Measurements from ENCODE around the gene DPM2.

Gene DPM2

DNA sequence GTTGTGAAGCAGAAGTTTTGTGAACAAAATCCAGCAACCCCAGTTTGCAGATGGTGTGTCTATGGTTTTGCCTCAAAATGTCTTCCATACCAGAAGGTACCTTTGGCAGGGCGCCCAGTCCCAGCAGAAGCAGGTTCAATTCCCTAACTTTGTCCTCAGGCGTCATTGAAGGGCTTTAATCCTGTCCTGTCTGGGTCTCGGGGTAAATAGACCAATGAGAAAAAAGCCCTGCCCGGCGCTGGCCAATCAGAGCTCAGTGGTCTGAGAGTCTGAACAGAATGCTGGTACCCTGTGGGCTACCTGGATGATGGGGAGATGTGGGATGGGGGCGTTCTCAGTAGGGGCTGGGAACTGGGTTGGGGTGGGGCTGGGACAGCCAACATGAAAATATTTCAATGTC lies 14.6 kb downstream of the DPM2 start:
- Histone ChIP-seq H3K4me3 (ENCODE audit: low read depth, low read length) (no peak overlapping the region), H3K4me2 (ENCODE audit: low read length) (no peak overlapping the region), H3K4ac (ENCODE audit: low read depth, low read length) (no peak overlapping the region), H3K79me2 (ENCODE audit: control insufficient read depth, insufficient read depth, low read length, poor library complexity) (no peaks in the 10 kb centered on the region), H3K79me1 (ENCODE audit: low read length) (peaks cover 5% of the 10 kb centered on the region), H3K18ac (ENCODE audit: low read length) (no peak overlapping the region), H2BK12ac (ENCODE audit: low read length) (no peak overlapping the region), H3K36me3 (ENCODE audit: control insufficient read depth in 1 of 2, insufficient read depth in 2 of 2, low read length in 2 of 2) (no peaks in the 10 kb centered on the region), H3K27me3 (ENCODE audit: insufficient read depth, low read length) (peaks cover 10% of the 10 kb centered on the region), H2BK120ac (ENCODE audit: insufficient read depth, low read length, poor library complexity) (no peak overlapping the region), H3K27ac (ENCODE audit: low read depth, low read length) (no peak overlapping the region), H3K4me1 (ENCODE audit: control insufficient read depth in 1 of 2, insufficient read depth in 2 of 2, low read length in 2 of 2) (peaks cover 13 to 18% of the 10 kb centered on the region in 2 experiments), H4K91ac (ENCODE audit: low read depth, low read length) (no peak overlapping the region), H3K9ac (ENCODE audit: low read length) (no peak overlapping the region), H3K9me3 (ENCODE audit: insufficient read depth, low read depth, low read length) (peaks cover 2% of the 10 kb centered on the region), H3K14ac (ENCODE audit: low read length) (no peak overlapping the region), H3K23ac (ENCODE audit: low read length) (no peak overlapping the region), H4K8ac (ENCODE audit: low read depth, low read length) (no peak overlapping the region), H2AFZ (ENCODE audit: insufficient read depth, low read length, poor library complexity) (no peak overlapping the region), H2AK5ac (ENCODE audit: low read length) (no peak overlapping the region), H2BK5ac (ENCODE audit: low read depth, low read length, poor library complexity) (no peak overlapping the region), H4K12ac (ENCODE audit: low read depth, low read length) (no peak overlapping the region)
- WGBS (ENCODE audit: extremely low coverage, insufficient coverage, insufficient read length), result no CpG with 5 or more reads among the region's 6 CpGs
- peak; percentile 98 to 99 for DNase-seq

DNA sequence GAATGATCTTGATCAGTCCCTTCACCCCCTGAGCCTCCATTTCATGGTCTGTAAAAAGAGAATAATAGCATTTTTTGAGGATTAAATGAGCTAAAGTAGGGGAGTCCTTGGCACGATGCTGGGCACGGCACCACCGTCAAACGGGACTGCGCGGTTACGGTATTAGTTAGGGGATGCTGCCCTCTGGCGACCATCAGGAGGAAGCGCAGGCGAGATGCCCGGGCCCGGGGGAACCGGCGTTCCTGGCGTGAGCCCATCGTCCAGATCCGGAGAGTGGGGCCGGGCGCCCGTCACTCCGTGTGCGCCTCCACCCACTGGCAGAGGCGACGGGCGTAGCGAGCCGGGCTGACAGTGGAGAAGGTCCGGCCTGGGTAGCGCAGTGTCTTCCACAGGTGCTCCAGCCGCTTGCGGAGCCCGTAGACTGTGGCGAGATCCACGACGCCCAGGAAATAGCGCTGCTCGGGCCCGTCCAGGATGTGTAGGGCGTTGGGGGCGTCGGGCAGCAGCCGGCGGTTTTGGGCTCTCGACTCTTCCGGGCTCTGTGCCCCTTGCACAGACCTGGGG lies 16.0 kb downstream of the DPM2 start:
- H2AFZ ChIP-seq (ENCODE audit: insufficient read depth, low read length, poor library complexity), result no peak overlapping the region
- H3K79me2 ChIP-seq (ENCODE audit: control insufficient read depth, insufficient read depth, low read length, poor library complexity), result no peaks in the 10 kb centered on the region
- H3K4me1 ChIP-seq (ENCODE audit: control insufficient read depth in 1 of 2, insufficient read depth in 2 of 2, low read length in 2 of 2), result peaks cover 9 to 11% of the 10 kb centered on the region in 2 experiments
- no peak overlapping the region for H4K91ac ChIP-seq (ENCODE audit: low read depth, low read length)
- no CpG with 5 or more reads among the region's 45 CpGs for WGBS (ENCODE audit: extremely low coverage, insufficient coverage, insufficient read length)
- H3K9ac ChIP-seq (ENCODE audit: low read length), result no peak overlapping the region
- no peak overlapping the region for H3K14ac ChIP-seq (ENCODE audit: low read length)
- H2BK12ac ChIP-seq (ENCODE audit: low read length), result no peak overlapping the region
- no peaks in the 10 kb centered on the region for H3K36me3 ChIP-seq (ENCODE audit: control insufficient read depth in 1 of 2, insufficient read depth in 2 of 2, low read length in 2 of 2)
- no peak overlapping the region for H2AK5ac ChIP-seq (ENCODE audit: low read length)
- H2BK5ac ChIP-seq (ENCODE audit: low read depth, low read length, poor library complexity), result no peak overlapping the region
- no peak overlapping the region for H3K23ac ChIP-seq (ENCODE audit: low read length)
- H3K79me1 ChIP-seq (ENCODE audit: low read length), result peaks cover 3% of the 10 kb centered on the region
- H3K27ac ChIP-seq (ENCODE audit: low read depth, low read length), result no peak overlapping the region
- H3K27me3 ChIP-seq (ENCODE audit: insufficient read depth, low read length), result peaks cover 1% of the 10 kb centered on the region
- peaks cover 2% of the 10 kb centered on the region for H3K9me3 ChIP-seq (ENCODE audit: insufficient read depth, low read depth, low read length)
- no peak overlapping the region for H4K12ac ChIP-seq (ENCODE audit: low read depth, low read length)
- no peak overlapping the region for H4K8ac ChIP-seq (ENCODE audit: low read depth, low read length)
- no peak overlapping the region for H2BK120ac ChIP-seq (ENCODE audit: insufficient read depth, low read length, poor library complexity)
- no peak overlapping the region for H3K4me2 ChIP-seq (ENCODE audit: low read length)
- peak; percentile 43 to 76 for DNase-seq
- no peak overlapping the region for H3K4me3 ChIP-seq (ENCODE audit: low read depth, low read length)
- H3K18ac ChIP-seq (ENCODE audit: low read length), result no peak overlapping the region
- H3K4ac ChIP-seq (ENCODE audit: low read depth, low read length), result no peak overlapping the region

DNA sequence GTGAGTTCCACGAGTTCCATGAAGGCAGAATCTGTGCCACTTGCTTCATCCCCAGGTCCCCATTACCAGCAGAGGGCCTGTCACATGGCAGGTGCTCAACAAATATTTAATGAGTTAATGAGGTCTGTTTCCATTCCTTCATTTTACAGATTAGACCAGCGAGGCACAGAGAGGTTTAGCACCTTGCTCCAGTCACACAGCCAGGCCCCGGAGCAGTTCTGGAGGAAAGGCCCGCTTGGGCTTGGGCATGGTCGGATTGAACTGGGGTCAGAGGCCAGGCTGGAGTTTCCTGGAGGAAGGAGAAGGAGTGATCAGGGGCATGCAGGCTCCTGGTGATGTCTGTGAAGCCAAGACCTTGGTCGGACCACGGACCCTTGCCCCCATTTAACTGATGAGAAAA lies 16.9 kb downstream of the DPM2 start:
- no peak overlapping the region for H2AFZ ChIP-seq (ENCODE audit: insufficient read depth, low read length, poor library complexity)
- DNase-seq, result no peak
- H3K9me3 ChIP-seq (ENCODE audit: insufficient read depth, low read depth, low read length), result peaks cover 2% of the 10 kb centered on the region
- no peak overlapping the region for H3K4ac ChIP-seq (ENCODE audit: low read depth, low read length)
- H4K8ac ChIP-seq (ENCODE audit: low read depth, low read length), result no peak overlapping the region
- H2AK5ac ChIP-seq (ENCODE audit: low read length), result no peak overlapping the region
- peaks cover 5% of the 10 kb centered on the region for H3K79me1 ChIP-seq (ENCODE audit: low read length)
- no peak overlapping the region for H2BK120ac ChIP-seq (ENCODE audit: insufficient read depth, low read length, poor library complexity)
- H4K91ac ChIP-seq (ENCODE audit: low read depth, low read length), result peak overlapping the region; percentile 17
- no CpG with 5 or more reads among the region's 7 CpGs for WGBS (ENCODE audit: extremely low coverage, insufficient coverage, insufficient read length)
- no peak overlapping the region for H4K12ac ChIP-seq (ENCODE audit: low read depth, low read length)
- H3K9ac ChIP-seq (ENCODE audit: low read length), result no peak overlapping the region
- H2BK5ac ChIP-seq (ENCODE audit: low read depth, low read length, poor library complexity), result no peak overlapping the region
- H3K23ac ChIP-seq (ENCODE audit: low read length), result no peak overlapping the region
- no peaks in the 10 kb centered on the region for H3K79me2 ChIP-seq (ENCODE audit: control insufficient read depth, insufficient read depth, low read length, poor library complexity)
- no peak overlapping the region for H3K4me3 ChIP-seq (ENCODE audit: low read depth, low read length)
- H3K27me3 ChIP-seq (ENCODE audit: insufficient read depth, low read length), result no peaks in the 10 kb centered on the region
- no peak overlapping the region for H3K27ac ChIP-seq (ENCODE audit: low read depth, low read length)
- H3K36me3 ChIP-seq (ENCODE audit: control insufficient read depth in 1 of 2, insufficient read depth in 2 of 2, low read length in 2 of 2), result no peaks in the 10 kb centered on the region
- no peak overlapping the region for H3K4me2 ChIP-seq (ENCODE audit: low read length)
- H3K4me1 ChIP-seq (ENCODE audit: control insufficient read depth in 1 of 2, insufficient read depth in 2 of 2, low read length in 2 of 2), result peaks cover 11% of the 10 kb centered on the region in 2 experiments
- H3K18ac ChIP-seq (ENCODE audit: low read length), result no peak overlapping the region
- no peak overlapping the region for H2BK12ac ChIP-seq (ENCODE audit: low read length)
- no peak overlapping the region for H3K14ac ChIP-seq (ENCODE audit: low read length)

DNA sequence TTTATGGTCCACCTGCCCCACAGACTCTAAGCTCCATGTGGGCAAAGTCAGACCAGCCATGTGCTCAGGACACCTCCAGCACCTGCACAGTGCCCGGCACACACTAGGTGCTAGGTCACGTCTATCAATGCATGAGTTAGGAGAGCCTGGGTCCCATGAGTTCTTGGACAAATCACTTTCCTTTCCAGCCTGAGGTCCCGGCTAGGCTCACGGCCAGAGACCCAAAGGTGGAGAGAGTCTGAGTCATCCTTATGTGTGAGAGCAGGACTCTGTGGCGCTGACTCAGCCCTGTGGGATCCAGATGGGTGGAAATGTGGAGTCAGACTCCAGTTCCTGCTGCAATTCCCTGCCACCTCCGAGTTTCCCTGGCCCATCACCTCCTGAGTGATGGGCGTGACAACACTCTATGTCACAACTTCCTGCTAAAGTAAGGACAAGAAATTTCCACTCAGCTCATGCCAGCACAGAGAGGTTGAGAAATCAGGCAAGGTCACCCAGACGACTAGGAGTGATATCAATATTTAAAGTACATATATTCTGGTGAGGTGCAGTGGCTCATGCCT lies 18.3 kb downstream of the DPM2 start:
- Histone ChIP-seq H3K27me3 (ENCODE audit: insufficient read depth, low read length) (no peaks in the 10 kb centered on the region), H3K4me1 (ENCODE audit: control insufficient read depth in 1 of 2, insufficient read depth in 2 of 2, low read length in 2 of 2) (peaks cover 11% of the 10 kb centered on the region in 2 experiments), H2AK5ac (ENCODE audit: low read length) (no peak overlapping the region), H4K91ac (ENCODE audit: low read depth, low read length) (no peak overlapping the region), H4K12ac (ENCODE audit: low read depth, low read length) (no peak overlapping the region), H3K9ac (ENCODE audit: low read length) (no peak overlapping the region), H3K4me2 (ENCODE audit: low read length) (no peak overlapping the region), H2BK120ac (ENCODE audit: insufficient read depth, low read length, poor library complexity) (no peak overlapping the region), H3K4ac (ENCODE audit: low read depth, low read length) (no peak overlapping the region), H3K79me1 (ENCODE audit: low read length) (peaks cover 5% of the 10 kb centered on the region), H3K9me3 (ENCODE audit: insufficient read depth, low read depth, low read length) (peaks cover 2% of the 10 kb centered on the region), H4K8ac (ENCODE audit: low read depth, low read length) (no peak overlapping the region), H2BK5ac (ENCODE audit: low read depth, low read length, poor library complexity) (no peak overlapping the region), H3K4me3 (ENCODE audit: low read depth, low read length) (no peak overlapping the region), H2AFZ (ENCODE audit: insufficient read depth, low read length, poor library complexity) (no peak overlapping the region), H3K23ac (ENCODE audit: low read length) (no peak overlapping the region), H3K18ac (ENCODE audit: low read length) (no peak overlapping the region), H3K27ac (ENCODE audit: low read depth, low read length) (no peak overlapping the region), H3K36me3 (ENCODE audit: control insufficient read depth in 1 of 2, insufficient read depth in 2 of 2, low read length in 2 of 2) (no peaks in the 10 kb centered on the region), H2BK12ac (ENCODE audit: low read length) (no peak overlapping the region), H3K14ac (ENCODE audit: low read length) (no peak overlapping the region), H3K79me2 (ENCODE audit: control insufficient read depth, insufficient read depth, low read length, poor library complexity) (no peaks in the 10 kb centered on the region)
- no CpG with 5 or more reads among the region's 8 CpGs for WGBS (ENCODE audit: extremely low coverage, insufficient coverage, insufficient read length)
- peak; percentile 99 for DNase-seq
